ENCODE results near the gene ADAMTSL2.

The ADAMTSL2 gene

DNA sequence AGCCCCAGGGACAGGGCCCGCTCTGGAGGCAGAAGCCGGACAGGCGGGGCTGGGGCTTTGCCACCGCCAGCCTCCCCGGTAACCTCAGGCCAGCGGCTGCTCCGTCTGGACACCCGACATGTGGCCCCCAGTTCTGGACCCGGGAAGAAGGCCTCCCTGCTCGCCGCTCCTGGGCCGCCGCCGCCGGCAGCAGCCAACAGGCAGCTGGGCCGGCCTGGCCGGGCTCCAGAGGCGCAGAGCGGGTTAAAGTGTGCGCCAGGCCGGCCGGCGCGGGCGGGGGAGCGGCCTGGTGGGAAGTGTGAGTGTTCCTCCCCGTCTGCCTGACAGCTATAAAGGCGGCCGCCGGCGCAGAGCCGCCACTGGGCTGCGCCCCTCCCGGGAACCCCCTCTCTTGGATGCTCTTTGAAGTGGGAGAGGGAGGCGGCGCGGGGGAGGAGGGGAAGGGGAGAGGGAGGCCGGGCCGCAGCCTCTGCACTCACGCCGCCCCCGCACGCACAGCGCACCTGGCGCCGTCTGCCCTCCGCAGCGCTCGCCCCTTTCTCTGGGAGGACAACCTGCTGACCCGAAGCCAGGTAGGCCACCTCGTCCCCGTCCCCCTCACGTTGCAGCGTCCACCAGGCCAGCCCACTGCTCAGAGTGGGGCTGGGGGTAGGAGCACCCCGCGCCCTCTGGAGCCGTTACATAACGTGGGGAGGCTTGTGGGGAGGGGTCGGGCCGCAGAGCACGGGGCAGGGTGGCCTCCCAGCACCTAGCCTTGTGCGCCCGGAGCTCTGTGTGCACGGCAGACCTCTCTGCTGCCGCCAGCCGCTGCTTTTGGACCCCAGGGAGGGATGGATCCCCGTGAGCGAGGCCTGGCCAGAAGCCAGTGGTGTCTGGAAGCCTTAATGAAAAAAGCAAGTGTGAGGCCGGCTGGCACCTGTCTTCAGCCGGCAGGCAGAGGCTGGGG, at the start of gene ADAMTSL2:
Gene ADAMTSL2 (plus strand): TSS at position 359 of the 946 bp plus-strand sequence. CDS start 2,009 bp downstream, outside the sequence.
- peak; percentile 21 for DNase-seq

DNA sequence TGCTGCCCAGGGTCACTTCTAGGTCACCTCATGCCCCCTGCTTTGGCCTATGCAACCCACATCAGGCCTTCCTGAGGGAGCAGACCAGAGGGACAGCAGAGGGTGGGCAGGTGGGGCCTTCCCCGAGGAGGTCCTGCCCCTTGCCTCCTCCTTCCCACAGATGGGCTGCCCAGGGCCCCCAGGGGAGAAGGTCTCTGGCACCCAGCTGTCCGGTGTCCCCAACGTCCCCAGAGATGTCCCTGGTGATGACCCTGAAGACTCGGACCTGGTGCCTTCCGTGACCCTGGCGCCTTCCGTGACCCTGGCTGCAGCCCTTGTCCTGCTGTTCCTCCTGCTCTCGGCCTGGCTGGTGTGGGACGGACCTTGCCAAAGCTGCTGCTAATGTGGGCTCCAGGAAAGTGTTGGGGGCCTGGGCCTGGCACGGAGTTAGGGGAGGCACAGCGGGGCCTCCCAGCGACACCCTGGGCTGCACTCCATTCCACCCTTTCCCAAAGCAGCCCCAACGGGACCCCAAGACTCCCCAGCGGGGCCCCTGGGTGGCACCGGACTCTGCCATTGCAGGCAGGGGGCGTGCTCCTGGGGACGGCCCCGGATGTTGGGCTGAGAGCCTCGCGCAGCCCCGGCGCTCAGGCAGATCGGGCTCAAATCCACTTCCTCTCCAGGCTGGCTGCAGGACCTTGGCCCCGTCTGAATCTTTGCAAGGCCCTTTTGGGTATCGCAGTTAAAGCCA, 48.8 kb upstream of the ADAMTSL2 start:
- in situ Hi-C loops (cut with MboI; ENCODE audit: low pct_unique_long_range_greater_than_20kb, low sequenced_read_pairs), result no loop called here

More for the DNA sequence above, at the start of gene ADAMTSL2:
- in situ Hi-C loops (cut with MboI; ENCODE audit: low pct_unique_long_range_greater_than_20kb, low sequenced_read_pairs), result loop anchor here (25.0 kb wide), 1 partner anchor 453 kb away; the partner anchor contains the start of gene VAV2

DNA sequence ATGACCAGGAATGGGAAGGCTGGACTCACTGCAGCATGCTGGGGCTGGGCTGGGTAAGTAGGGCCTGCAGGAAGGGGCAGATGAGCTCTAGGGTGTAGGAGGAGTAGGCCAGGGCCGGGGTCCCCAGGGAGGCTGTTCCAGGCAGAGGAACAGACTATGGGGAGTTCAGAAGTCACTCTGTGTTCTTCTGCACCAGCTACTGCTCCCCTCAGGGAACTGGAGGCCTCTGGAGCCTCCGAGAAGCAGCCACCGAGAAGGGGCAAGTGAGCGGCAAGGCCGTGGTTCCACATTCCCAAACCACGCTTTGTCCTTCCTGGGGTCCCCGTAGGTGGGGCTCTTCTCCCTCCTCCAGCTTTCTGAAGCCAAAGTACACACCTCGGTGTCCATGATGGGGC, 47.2 kb upstream of the ADAMTSL2 start:
- in situ Hi-C loops (cut with MboI; ENCODE audit: low pct_unique_long_range_greater_than_20kb, low sequenced_read_pairs), result no loop called here
- DNase-seq, result no peak

More for the DNA sequence above, 48.8 kb upstream of the ADAMTSL2 start:
- no peak for DNase-seq

DNA sequence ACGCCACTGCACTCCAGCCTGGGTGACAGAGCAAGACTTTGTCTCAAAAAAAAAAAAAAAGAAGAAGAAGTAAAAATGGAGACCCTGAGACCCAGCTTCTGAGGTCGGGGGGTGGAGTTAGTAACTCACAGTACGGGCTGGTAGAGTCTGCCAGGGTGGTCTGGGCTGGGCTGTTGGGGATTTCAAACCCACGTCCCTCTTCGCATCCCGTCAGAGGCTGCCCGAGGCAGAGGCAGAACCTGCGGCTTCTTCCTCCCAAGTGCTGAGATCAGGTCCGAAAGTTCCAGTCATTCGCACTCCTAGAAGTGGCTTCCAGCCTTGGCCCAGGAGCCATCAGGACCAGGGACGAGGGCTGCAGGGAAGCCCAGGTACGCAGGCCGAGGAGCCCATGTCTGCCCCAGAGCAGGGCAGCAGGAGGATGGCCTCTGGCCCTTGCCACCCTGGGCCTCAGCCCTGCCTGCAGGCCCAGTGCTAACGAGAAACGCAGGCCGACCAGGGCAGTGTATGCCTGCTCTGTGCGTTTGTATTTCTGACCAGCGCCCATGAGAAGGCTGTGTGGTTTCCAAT, 45.7 kb upstream of the ADAMTSL2 start:
- in situ Hi-C loops (cut with MboI; ENCODE audit: low pct_unique_long_range_greater_than_20kb, low sequenced_read_pairs), result no loop called here
- no peak for DNase-seq

DNA sequence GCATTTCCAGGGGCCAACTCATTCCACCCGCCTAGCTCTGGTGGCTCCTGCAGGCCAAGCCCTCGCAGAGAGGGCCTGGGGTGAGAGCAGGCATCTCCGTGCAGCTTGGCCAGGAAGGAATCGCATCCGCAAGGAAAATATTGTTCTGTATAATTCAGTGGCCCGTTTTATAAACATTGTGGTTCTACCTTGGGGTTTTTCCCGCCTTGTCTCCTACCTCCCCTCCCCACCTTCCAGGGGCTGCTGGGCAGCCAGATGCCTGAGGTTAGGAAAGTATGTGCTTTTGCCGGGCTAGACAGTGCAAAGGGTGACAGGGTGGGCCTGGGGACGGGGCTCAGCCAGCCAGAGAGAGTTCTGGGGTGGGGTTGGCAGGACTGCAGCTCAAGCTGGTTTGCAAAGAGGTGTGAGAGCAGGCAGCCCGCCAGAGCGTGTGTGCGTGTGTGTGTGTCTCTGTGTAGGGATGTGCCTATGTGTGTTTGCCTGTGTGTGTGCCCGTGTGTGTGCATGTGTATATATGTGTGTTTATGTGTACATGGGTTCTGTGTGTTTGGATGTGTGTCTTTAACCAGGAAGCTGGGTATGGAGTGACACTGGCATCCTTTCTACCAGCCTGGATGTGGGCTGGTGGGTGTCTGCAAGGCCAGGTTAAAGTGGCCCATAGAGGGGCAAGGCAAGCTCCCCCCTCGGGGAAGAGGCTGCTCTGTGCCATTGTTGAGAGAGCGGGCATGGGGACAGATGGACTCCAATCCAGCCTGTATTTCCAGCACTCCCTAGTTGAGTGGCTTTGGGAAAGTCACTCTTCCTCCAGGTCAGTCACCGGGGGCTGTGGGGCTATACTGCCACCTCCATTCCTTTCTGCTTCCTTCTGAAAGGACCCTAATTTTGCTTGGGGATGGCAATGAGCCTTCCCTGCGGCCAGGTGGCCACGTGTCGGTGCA, 45.0 kb upstream of the ADAMTSL2 start:
- in situ Hi-C loops (cut with MboI; ENCODE audit: low pct_unique_long_range_greater_than_20kb, low sequenced_read_pairs), result no loop called here

DNA sequence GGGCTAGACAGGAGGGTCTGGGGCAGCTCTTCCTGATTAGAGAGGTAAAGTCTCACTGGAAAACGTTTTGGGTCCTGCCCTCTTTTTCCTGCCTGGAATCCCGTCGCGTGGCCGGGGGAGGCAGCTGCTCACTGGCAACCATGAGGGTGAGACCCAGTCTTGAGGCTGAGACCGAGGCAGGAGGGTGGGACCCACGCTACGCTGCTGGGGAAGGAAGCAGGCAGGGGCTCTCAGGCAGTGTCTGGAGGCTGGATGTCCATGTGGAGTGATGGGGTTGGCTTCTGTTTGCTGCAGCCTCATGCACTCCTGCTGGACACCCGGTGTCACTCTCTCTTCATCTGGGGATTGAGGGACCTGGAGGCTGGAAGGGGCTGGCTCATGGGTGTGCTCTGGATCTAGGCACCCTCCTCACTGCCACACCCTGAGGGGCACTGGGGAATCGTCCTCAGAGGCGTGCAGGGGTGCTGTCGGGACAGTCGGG, 44.3 kb upstream of the ADAMTSL2 start:
- DNase-seq, result no peak
- in situ Hi-C loops (cut with MboI; ENCODE audit: low pct_unique_long_range_greater_than_20kb, low sequenced_read_pairs), result no loop called here

More for the DNA sequence above, 45.0 kb upstream of the ADAMTSL2 start:
- DNase-seq, result no peak

DNA sequence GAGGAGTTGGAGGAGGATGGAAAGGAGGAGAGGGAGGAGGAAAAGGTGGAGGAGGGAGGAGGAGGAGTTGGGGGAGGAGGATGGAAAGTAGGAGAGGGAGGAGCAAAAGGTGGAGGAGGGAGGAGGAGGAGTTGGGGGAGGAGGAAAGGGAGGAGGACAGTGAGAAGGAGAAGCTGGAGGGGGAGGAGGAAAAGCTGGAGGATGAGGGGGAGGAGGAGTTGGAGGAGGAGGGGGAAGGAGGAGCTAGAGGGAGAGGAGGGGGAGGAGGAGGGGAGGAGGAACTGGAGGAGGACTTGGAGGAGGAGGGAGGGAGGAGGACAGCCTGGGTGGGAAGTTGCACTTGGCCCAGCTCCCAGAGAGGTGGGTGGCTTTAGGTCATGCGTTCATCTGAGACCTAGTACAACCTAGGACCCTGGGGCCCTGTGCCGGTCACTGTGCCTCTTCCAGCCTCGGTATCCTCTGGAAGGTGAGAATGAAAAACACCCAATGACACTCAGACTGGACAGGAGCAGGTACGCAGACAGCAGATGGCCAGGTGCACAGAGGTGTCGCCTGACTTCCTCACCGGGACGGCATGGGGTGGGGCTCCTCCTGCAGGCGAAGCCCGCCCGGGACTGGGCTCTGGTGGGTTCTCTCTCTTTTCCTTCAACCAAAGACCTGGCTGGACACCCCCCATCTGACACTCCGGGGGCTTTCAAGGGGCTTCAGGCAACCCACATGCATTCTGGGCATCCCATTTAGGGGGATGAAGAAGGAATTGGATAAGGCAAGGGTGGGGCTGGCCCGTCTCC, 43.4 kb upstream of the ADAMTSL2 start:
- peak; percentile 56 for DNase-seq
- in situ Hi-C loops (cut with MboI; ENCODE audit: low pct_unique_long_range_greater_than_20kb, low sequenced_read_pairs), result no loop called here

DNA sequence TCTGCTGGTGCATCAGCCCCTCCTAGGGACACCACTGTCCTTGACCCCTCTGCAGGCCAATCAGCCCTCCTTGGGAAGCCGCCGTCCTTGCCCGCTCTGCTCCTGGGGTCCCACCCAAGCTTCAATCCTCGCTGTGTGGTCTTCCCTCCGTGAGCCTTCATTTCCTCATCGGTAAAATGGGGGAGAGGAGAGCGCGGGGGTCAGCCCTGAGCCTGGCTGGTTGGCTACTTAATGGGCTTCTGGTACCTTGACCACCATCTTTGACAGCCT, 42.9 kb upstream of the ADAMTSL2 start:
- in situ Hi-C loops (cut with MboI; ENCODE audit: low pct_unique_long_range_greater_than_20kb, low sequenced_read_pairs), result no loop called here
- DNase-seq, result no peak

DNA sequence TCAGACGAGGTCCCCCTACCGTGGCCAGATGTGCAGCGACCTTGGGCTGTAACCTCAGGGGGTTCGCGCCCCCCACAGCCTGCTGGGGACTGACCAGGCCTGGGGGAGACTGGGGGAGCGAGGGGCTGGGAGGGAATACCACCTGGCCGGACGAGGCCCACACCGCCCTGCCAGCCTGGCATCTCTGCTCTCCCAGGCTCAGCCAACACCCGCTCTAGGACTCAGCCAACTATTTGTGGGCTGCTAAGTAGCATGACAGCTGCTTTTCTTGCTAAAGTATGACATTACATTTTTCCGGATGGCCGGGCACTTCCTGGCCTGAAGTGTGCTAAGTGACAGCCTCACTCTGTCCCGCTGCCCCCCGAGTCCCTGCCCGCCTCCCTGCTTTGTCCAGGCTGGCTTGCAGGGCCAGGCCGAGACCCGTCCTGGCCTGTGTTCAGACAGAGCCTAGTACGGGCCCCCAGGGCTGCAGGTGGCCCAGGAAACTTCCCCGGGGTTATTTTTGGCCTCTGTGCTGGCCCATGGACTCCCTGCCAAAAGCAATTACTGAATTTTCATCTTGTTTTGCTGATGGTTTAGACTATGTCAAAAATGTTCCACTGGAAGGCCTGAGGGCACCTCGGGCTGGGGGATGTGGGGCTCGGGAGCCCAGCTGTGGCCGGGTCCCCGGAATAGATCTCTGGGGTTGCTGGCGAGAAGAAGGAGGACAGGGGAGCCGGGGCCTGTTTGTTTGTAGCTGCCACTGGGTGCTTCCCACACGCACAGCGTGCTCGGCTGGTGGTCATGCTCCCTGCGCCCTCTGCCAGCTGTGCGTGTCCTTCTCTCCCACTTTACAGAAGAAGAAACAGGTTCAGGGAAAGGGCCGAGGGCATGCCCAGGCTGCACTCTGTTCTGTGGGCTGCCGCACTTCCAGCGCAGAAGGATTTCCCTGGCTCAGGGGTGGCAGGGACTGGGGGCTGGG, 42.2 kb upstream of the ADAMTSL2 start:
- DNase-seq, result no peak
- in situ Hi-C loops (cut with MboI; ENCODE audit: low pct_unique_long_range_greater_than_20kb, low sequenced_read_pairs), result no loop called here

DNA sequence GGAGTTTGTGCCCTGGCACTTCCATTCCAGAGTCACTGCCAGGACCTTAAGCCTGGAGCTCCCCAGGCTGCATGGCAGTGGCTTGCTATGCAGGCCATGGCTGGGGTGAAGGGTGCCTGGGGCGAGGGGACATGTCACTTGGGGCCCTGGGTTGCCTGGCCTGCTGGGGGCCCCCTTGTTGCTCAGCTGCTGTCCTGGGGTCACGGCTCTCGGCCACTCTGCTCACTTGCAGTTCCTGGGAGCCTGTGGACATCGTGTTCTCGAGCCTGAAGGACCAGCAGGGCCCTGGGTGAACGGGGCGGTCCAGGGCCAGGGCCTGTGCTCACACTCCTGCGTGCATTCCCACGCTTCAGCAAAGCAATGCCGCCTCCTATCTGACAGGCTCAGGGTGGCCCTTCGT, 41.1 kb upstream of the ADAMTSL2 start:
- in situ Hi-C loops (cut with MboI; ENCODE audit: low pct_unique_long_range_greater_than_20kb, low sequenced_read_pairs), result no loop called here
- no peak for DNase-seq

DNA sequence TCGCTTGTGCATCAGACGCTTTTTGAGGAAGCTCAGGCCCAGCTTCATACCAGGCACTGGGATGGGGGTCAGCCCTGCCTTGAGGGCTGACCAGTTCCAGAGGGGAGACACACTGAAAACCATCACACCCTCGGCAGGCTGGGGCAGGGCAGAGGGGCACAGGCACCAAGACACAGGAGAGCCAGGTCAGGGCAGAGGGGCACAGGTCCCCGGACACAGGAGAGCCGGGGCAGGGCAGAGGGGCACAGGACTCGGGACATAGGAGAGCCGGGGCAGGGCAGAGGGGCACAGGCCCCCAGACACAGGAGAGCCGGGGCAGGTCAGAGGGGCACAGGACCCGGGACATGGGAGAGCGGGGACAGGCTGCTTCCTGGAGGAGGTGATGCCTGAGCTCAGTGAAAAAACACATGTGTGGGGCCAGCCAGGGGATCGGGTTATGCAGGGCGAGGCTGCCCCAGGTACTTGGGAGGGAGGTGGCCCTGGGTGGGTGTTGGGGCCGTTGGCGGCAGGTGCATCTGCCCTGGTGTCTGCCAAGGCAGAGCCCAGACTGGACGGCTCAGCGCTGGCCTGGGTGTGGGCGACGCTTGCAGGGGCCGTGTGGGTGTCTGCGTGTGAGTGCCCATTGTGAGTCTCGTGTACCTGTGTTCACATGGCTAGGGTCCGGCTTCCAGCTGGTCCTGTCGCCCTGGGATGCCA, 40.5 kb upstream of the ADAMTSL2 start:
- in situ Hi-C loops (cut with MboI; ENCODE audit: low pct_unique_long_range_greater_than_20kb, low sequenced_read_pairs), result no loop called here
- DNase-seq, result no peak

DNA sequence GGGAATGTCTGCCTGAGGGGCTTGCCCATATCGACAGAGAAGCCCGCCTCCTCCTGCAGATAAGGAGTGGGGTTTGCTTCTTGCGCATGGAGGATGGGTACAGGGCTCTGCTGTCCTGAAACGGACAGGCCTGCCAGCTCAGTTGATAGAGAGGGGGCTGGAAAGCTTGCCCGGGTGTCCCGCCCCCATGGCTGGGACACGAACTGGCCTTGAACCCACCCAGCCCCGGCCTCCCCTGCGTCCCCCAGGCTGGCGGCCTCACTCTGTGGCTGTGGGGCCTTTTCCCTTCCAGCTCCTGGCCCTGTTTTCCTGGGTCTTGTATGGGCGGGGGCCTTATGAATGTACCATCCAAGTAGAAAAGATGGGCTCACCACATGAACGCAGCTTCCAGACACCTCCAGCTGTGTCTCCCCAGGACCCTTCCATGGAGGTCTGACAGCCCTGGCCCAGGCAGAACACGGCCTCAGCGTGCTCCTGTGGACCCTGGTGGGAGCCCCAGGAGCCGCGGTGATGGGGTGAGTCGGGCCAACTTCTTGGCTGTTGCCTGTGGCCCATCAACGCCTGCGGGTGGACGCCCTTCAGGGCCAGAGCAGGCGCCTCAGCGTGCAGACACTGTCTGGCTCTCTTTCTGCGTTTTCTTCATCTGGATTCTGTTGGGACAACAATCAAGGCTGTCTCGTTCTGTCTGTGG, 39.7 kb upstream of the ADAMTSL2 start:
- no peak for DNase-seq
- in situ Hi-C loops (cut with MboI; ENCODE audit: low pct_unique_long_range_greater_than_20kb, low sequenced_read_pairs), result no loop called here

DNA sequence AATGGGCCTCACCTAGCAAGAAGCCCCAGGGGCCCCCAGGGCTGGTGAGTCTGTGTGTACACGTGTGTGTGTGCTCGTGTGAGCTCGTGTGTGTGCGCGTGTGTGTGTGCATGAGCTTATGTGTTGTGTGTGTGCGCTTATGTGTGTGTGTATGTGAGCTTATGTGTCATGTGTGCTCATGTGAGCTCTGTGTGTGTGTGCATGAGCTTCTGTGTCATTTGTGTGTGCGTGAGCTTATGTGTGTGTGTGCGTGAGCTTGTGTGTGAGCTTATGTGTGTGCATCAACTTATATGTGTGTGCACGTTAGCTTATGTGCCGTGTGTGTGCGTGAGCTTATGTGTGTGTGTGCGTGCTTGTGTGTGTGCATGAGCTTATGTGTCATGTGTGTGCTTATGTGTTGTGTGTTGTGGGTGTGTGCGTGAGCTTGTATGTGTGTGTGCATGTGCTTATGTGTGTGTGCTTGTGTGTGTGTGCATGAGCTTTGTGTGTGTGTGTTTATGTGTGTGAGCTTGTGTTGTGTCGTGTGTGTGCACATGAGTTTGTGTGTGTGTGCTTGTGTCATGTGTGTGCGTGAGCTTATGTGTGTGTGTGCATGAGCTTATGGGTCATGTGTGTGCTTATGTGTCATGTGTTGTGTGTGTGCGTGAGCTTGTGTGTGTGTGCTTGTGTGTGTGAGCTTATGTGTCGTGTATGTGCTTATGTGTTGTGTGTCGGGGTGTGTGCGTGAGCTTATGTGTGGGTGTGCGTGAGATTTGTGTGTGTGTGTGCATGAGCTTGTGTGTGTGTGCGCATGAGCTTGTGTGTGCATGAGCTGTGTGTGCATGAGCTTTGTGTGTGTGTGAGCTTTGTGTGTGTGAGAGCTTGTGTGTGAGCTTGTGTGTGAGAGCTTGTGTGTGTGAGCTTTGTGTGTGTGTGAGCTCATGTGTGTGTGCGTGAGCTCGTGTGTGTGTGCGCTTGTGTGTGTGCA, 38.9 kb upstream of the ADAMTSL2 start:
- DNase-seq, result no peak
- in situ Hi-C loops (cut with MboI; ENCODE audit: low pct_unique_long_range_greater_than_20kb, low sequenced_read_pairs), result no loop called here

DNA sequence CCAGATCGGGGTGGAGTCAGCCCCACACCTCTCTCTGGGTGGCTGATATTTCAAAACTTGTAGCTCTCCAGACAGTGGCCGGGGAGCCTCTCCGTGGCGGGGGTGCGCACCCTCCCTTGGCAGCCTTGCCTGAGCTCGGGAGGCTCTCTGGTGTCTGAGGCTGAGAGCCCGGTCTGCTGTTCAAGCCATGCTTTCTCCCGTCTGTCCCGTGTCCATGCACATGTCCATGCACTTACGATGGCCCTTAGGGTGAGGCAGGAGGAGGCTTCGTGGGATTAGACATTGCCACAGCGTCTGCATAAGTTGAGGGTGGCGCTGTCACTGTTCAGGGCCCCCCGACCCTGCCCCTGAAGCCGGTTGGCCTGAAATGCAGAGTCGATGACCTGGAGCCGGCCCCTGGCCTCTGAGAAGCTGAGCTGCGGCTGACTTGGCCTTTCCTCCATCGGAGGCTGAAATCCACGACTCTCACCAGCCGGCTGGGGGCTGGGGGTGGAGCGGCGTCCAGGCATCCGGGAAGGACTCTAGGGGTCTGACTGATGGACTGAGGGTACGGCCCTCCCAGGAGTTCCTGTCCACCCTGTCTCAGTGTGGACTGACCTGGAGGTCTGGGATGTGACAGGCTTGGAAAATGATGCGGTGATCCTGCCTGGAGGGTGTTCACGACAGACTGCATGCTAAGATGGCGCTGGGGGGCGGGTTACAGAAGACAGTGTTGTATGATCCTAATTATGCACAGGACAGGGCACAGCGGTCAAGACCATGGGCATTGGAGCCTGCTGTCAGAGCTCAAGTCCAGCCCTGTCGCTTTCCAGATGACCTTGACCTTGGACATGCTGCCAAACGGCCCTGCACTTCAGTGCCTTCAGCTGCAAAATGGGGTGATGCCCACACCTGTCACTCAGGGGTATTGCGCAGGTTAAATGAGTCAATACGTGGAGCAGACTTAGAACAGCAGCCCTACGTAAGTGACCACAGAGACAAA, 37.4 kb upstream of the ADAMTSL2 start:
- in situ Hi-C loops (cut with MboI; ENCODE audit: low pct_unique_long_range_greater_than_20kb, low sequenced_read_pairs), result no loop called here
- DNase-seq, result no peak

Measured in KBM-7 (cell line).